ENCODE measurements around the gene LRIT2. TPM values are rescaled to one million over a fixed set of nuclear protein-coding genes. Genes with fewer than 3 reads are reported as not detected.
A peak's percentile ranks its signal among the peaks of the same experiment; 100 is the strongest.

The LRIT2 gene, protein sequence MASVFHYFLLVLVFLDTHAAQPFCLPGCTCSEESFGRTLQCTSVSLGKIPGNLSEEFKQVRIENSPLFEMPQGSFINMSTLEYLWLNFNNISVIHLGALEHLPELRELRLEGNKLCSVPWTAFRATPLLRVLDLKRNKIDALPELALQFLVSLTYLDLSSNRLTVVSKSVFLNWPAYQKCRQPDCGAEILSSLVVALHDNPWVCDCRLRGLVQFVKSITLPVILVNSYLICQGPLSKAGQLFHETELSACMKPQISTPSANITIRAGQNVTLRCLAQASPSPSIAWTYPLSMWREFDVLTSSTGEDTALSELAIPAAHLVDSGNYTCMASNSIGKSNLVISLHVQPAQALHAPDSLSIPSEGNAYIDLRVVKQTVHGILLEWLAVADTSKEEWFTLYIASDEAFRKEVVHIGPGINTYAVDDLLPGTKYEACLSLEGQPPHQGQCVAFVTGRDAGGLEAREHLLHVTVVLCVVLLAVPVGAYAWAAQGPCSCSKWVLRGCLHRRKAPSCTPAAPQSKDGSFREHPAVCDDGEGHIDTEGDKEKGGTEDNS
- total RNA-seq (2014; rRNA removed; shearing (Covaris generic)) (not detected in 2 replicates), polyA plus RNA-seq (2016; fragmentation: Nextera tagmentation; extraction: Ambion mirVana) (not detected in 2 replicates)

DNA sequence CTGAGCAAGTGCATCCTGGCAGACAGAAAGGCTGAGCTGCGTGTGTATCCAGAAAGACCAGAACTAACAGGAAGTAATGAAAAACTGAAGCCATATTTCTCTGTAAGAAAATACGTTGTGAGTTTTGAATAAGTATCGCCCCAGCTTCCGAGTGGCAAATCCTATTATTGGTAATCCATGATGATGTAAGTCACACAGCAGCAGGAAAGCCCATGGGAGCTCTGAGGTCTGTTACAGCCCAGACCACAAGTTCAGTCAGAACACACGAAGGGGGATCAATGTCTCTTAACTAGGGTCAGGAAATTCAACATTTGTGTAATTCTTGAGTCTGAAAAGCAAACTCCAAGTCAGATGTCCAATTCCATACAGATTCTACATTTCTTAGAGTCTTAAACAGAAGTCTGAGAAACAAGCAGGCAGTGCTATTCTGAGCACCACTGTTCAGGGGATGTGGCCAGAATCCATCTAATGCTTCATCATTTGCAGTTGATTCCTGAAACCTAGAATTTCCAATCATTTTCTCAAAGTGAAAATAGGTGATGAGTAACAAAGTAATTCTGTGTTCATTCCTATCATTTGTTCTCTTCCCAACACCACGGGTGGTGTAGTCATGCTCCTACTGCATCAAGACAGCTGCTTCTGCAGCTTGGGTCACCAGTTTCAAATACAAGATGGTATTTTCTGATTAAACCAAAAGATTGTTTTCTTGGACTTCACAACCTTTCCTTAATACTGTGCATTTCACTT lies at the start of gene LRIT2:
Gene LRIT2 (minus strand): TSS at position 118 of the 747 bp plus-strand sequence. CDS start 24 bp downstream, at position 94.
- WGBS, 2 experiments (ENCODE audit: low coverage in 1 of 2, low lambda C conversion rate in 2 of 2, missing lambda C conversion rate in 2 of 2), result 25% methylated on average over 6 of the region's 6 CpGs
- H3K9me3 ChIP-seq (ENCODE audit: low read depth), result no peaks in the 10 kb centered on the region
- no peaks in the 10 kb centered on the region for H3K27me3 ChIP-seq (replicated peaks; ENCODE audit: insufficient read depth)
- H2AFZ ChIP-seq, result no peak within 1 kb of the TSS
- H3K9me2 ChIP-seq (ENCODE audit: insufficient read depth), result no peaks in the 10 kb centered on the region
- H3K4me2 ChIP-seq (ENCODE audit: unreplicated experiment), result no peak within 1 kb of the TSS
- no peaks in the 10 kb centered on the region for H3K4me1 ChIP-seq (ENCODE audit: insufficient read depth)
- no peak within 1 kb of the TSS for H3K9ac ChIP-seq
- no peak within 1 kb of the TSS for H3K27ac ChIP-seq
- no peaks in the 10 kb centered on the region for H3F3A ChIP-seq (ENCODE audit: insufficient read depth)
- in situ Hi-C loops (cut with MboI), result no loop called here
- TF ChIP-seq EZH2 (IDR thresholded peaks at IDR 0.05; ENCODE audit: insufficient read depth, poor library complexity, severe bottlenecking) (no peak), EZH2phosphoT487 (IDR thresholded peaks at IDR 0.05; ENCODE audit: insufficient read depth, low read depth) (no peak)
- DNase-seq, result no peak
- H3K4me3 ChIP-seq, result no peak within 1 kb of the TSS
- no peaks in the 10 kb centered on the region for H3K79me2 ChIP-seq (ENCODE audit: insufficient read depth)
- no peaks in the 10 kb centered on the region for H3K36me3 ChIP-seq (ENCODE audit: low read depth)
- H4K20me1 ChIP-seq (ENCODE audit: insufficient read depth), result no peaks in the 10 kb centered on the region

DNA sequence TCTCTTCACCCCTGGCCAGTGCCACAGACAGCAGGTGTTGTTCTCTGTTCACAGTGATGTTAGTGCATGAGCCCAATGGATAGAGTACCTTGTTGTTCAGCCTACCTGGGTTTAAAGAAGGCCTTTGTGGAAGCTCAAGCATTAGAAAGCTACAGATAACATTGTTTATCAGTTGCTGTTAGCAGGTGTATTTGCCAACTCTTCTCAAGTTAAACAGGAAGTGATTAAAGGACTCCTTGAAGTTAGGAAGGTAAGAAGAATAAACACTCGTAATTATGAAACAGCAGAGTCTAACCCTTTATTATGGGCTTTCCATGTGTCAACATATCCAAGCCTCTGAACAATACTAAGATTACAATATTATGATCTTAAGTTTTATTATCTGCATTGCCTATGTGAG lies 45.4 kb upstream of the LRIT2 start:
- TF ChIP-seq EZH2phosphoT487 (IDR thresholded peaks at IDR 0.05; ENCODE audit: insufficient read depth, low read depth) (no peak), EZH2 (IDR thresholded peaks at IDR 0.05; ENCODE audit: insufficient read depth, poor library complexity, severe bottlenecking) (no peak)
- H3K4me3 ChIP-seq, result no peak overlapping the region
- H3K9me2 ChIP-seq (ENCODE audit: insufficient read depth), result no peaks in the 10 kb centered on the region
- no peaks in the 10 kb centered on the region for H3K9me3 ChIP-seq (ENCODE audit: low read depth)
- no peaks in the 10 kb centered on the region for H3K27me3 ChIP-seq (replicated peaks; ENCODE audit: insufficient read depth)
- no peak overlapping the region for H3K4me2 ChIP-seq (ENCODE audit: unreplicated experiment)
- H3F3A ChIP-seq (ENCODE audit: insufficient read depth), result peaks cover 20% of the 10 kb centered on the region
- WGBS, 2 experiments (ENCODE audit: low coverage in 1 of 2, low lambda C conversion rate in 2 of 2, missing lambda C conversion rate in 2 of 2), result 87 to 95% methylated on average over 1 of the region's 1 CpG
- no peak overlapping the region for H2AFZ ChIP-seq
- in situ Hi-C loops (cut with MboI), result no loop called here
- H3K9ac ChIP-seq, result no peak overlapping the region
- H3K4me1 ChIP-seq (ENCODE audit: insufficient read depth), result peaks cover 20% of the 10 kb centered on the region
- no peak for DNase-seq
- no peaks in the 10 kb centered on the region for H3K36me3 ChIP-seq (ENCODE audit: low read depth)
- no peak overlapping the region for H3K27ac ChIP-seq
- no peaks in the 10 kb centered on the region for H3K79me2 ChIP-seq (ENCODE audit: insufficient read depth)
- H4K20me1 ChIP-seq (ENCODE audit: insufficient read depth), result no peaks in the 10 kb centered on the region

DNA sequence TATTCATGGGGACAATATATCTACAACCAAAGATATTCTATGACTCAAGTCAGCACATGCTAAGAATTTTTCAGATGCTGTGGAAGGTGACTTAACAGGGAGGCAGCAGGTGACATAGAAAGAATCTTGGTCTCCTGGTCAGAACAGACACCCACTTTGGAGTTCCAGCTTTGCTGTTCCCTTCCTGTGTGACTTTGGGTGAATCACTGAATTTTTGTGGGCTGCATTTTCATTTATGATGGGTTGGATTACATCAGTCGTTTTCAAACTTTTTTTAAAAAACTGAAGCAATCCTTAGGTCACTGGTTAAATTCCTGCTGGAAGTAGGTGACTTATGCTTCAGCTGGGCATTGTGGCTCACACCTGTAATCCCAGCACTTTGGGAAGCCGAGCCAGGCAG lies 44.4 kb upstream of the LRIT2 start:
- Histone ChIP-seq H3K4me1 (ENCODE audit: insufficient read depth) (peaks cover 20% of the 10 kb centered on the region), H3F3A (ENCODE audit: insufficient read depth) (peaks cover 20% of the 10 kb centered on the region), H3K9me2 (ENCODE audit: insufficient read depth) (no peaks in the 10 kb centered on the region), H3K4me2 (ENCODE audit: unreplicated experiment) (peak overlapping the region; percentile 32), H3K4me3 (no peak overlapping the region), H3K9me3 (ENCODE audit: low read depth) (no peaks in the 10 kb centered on the region), H3K27ac (peak overlapping the region; percentile 62), H3K36me3 (ENCODE audit: low read depth) (no peaks in the 10 kb centered on the region), H3K79me2 (ENCODE audit: insufficient read depth) (no peaks in the 10 kb centered on the region), H3K9ac (peak overlapping the region; percentile 28; the same call in 1 of the 2 replicates), H2AFZ (no peak overlapping the region; the same call in 1 of the 2 replicates), H4K20me1 (ENCODE audit: insufficient read depth) (no peaks in the 10 kb centered on the region), H3K27me3 (replicated peaks; ENCODE audit: insufficient read depth) (no peaks in the 10 kb centered on the region)
- in situ Hi-C loops (cut with MboI), result no loop called here
- no peak for TF ChIP-seq EZH2 (IDR thresholded peaks at IDR 0.05; ENCODE audit: insufficient read depth, poor library complexity, severe bottlenecking)
- no peak for TF ChIP-seq EZH2phosphoT487 (IDR thresholded peaks at IDR 0.05; ENCODE audit: insufficient read depth, low read depth)
- WGBS, 2 experiments (ENCODE audit: low coverage in 1 of 2, low lambda C conversion rate in 2 of 2, missing lambda C conversion rate in 2 of 2), result 11 to 12% methylated on average over 2 of the region's 2 CpGs
- DNase-seq, result peak; percentile 87

DNA sequence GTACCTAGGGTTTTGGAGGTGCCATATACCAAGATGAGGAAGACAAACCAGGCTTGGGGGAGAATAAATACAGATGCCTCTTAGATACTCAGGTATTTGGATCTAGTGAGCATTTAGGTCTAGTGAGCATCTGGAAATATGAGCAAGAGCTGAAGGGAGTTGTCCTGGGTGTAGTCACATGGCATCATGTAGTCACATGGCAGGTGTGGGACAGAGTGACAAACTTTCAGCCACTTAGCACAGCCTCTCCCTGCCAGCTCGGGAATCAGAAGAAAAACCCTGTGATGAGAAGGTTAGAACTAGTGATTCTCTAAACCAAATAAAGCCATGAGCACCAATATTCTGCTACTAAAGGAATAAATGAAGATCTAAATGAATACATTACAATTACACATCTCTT lies 43.8 kb upstream of the LRIT2 start:
- H3K4me1 ChIP-seq (ENCODE audit: insufficient read depth), result peaks cover 20% of the 10 kb centered on the region
- H3K27me3 ChIP-seq (replicated peaks; ENCODE audit: insufficient read depth), result no peaks in the 10 kb centered on the region
- no peaks in the 10 kb centered on the region for H3K9me3 ChIP-seq (ENCODE audit: low read depth)
- WGBS, 2 experiments (ENCODE audit: low coverage in 1 of 2, low lambda C conversion rate in 2 of 2, missing lambda C conversion rate in 2 of 2), result 44 to 45% methylated on average over 1 of the region's 1 CpG
- peak overlapping the region; percentile 62 for H3K27ac ChIP-seq
- no peaks in the 10 kb centered on the region for H4K20me1 ChIP-seq (ENCODE audit: insufficient read depth)
- no peak for TF ChIP-seq EZH2 (IDR thresholded peaks at IDR 0.05; ENCODE audit: insufficient read depth, poor library complexity, severe bottlenecking)
- no peak for TF ChIP-seq EZH2phosphoT487 (IDR thresholded peaks at IDR 0.05; ENCODE audit: insufficient read depth, low read depth)
- H2AFZ ChIP-seq, result no peak overlapping the region
- H3F3A ChIP-seq (ENCODE audit: insufficient read depth), result peaks cover 20% of the 10 kb centered on the region
- no peak for DNase-seq
- no peak overlapping the region for H3K4me3 ChIP-seq
- no peaks in the 10 kb centered on the region for H3K79me2 ChIP-seq (ENCODE audit: insufficient read depth)
- in situ Hi-C loops (cut with MboI), result no loop called here
- peak overlapping the region; percentile 19; the same call in 1 of the 2 replicates for H3K9ac ChIP-seq
- no peaks in the 10 kb centered on the region for H3K36me3 ChIP-seq (ENCODE audit: low read depth)
- H3K9me2 ChIP-seq (ENCODE audit: insufficient read depth), result no peaks in the 10 kb centered on the region
- peak overlapping the region; percentile 32 for H3K4me2 ChIP-seq (ENCODE audit: unreplicated experiment)

Measured in GM23248 (cell line).